Mesenchymal stem cell (in vitro differentiated cells and primary cell): ENCODE results near the gene PDE6C.

Experiments used
- DNase-seq: peaks from one replicate; pipeline ENCODE4 v3.0.0-alpha.2; 2013
- H2AFZ ChIP-seq: one replicate; pipeline ENCODE4 v1.6.1; 2013; ENCODE audit warnings: low read depth, mild to moderate bottlenecking, control low read depth, inconsistent platforms, low read length, moderate library complexity
- H2AK5ac ChIP-seq: 2 replicates; pipeline ENCODE4 v1.6.1; 2013; ENCODE audit warnings: low read length, moderate library complexity, mild to moderate bottlenecking, inconsistent platforms; ENCODE audit not compliant: severe bottlenecking
- H2BK120ac ChIP-seq: one replicate; pipeline ENCODE4 v1.6.1; 2013; ENCODE audit warnings: low read depth, mild to moderate bottlenecking, inconsistent platforms, low read length, moderate library complexity
- H2BK12ac ChIP-seq, 2 experiments: one replicate each; pipeline ENCODE4 v1.6.1; 2013; ENCODE audit warnings: inconsistent platforms in 2 of 2, low read length in 2 of 2, mild to moderate bottlenecking in 2 of 2, moderate library complexity in 2 of 2, control low read depth in 1 of 2
- H2BK15ac ChIP-seq: one replicate; pipeline ENCODE4 v1.6.1; 2013; ENCODE audit warnings: mild to moderate bottlenecking, low read depth, inconsistent platforms; ENCODE audit not compliant: poor library complexity, severe bottlenecking
- H2BK5ac ChIP-seq: 2 replicates; pipeline ENCODE4 v1.6.1; 2013; ENCODE audit warnings: low read depth, mild to moderate bottlenecking, low read length, control low read depth, inconsistent platforms; ENCODE audit not compliant: poor library complexity, severe bottlenecking
- H3K14ac ChIP-seq, 2 experiments: one replicate each; pipeline ENCODE4 v1.6.1; 2013; ENCODE audit warnings: inconsistent platforms in 2 of 2, low read length in 2 of 2, control low read depth in 1 of 2, mild to moderate bottlenecking in 1 of 2, moderate library complexity in 1 of 2
- H3K18ac ChIP-seq, 2 experiments: one replicate each; pipeline ENCODE4 v1.6.1; 2013; ENCODE audit warnings: inconsistent platforms in 2 of 2, low read length in 2 of 2, control low read depth in 1 of 2, low read depth in 1 of 2, mild to moderate bottlenecking in 1 of 2
- H3K23ac ChIP-seq, 2 experiments: one replicate each; pipeline ENCODE4 v1.6.1; 2013; ENCODE audit warnings: inconsistent platforms in 2 of 2, low read length in 2 of 2, mild to moderate bottlenecking in 2 of 2, moderate library complexity in 2 of 2, control low read depth in 1 of 2
- H3K27ac ChIP-seq: 2 replicates; pipeline ENCODE4 v1.5.1; 2013; ENCODE audit warnings: mild to moderate bottlenecking, moderate library complexity, low read length, control low read depth, inconsistent platforms; ENCODE audit not compliant: poor library complexity, severe bottlenecking
- H3K27me3 ChIP-seq, 2 experiments: 2 replicates each; pipeline versions ENCODE4 v1.6.1 to v1.7.0; 2013; ENCODE audit warnings: low read length in 2 of 2, mild to moderate bottlenecking in 2 of 2, moderate library complexity in 2 of 2, control low read depth in 1 of 2, inconsistent platforms in 1 of 2; ENCODE audit not compliant: control insufficient read depth in 1 of 2, insufficient read depth in 1 of 2
- H3K36me3 ChIP-seq, 2 experiments: 2 replicates each; pipeline versions ENCODE4 v1.6.1 to v1.7.0; 2013; ENCODE audit warnings: low read length in 2 of 2, control low read depth in 1 of 2, inconsistent platforms in 1 of 2, low read depth in 1 of 2, mild to moderate bottlenecking in 1 of 2; ENCODE audit not compliant: insufficient read depth in 2 of 2, control insufficient read depth in 1 of 2
- H3K4ac ChIP-seq, 2 experiments: one replicate each; pipeline ENCODE4 v1.6.1; 2013; ENCODE audit warnings: inconsistent platforms in 2 of 2, low read length in 2 of 2, mild to moderate bottlenecking in 2 of 2, moderate library complexity in 2 of 2, control low read depth in 1 of 2, low read depth in 1 of 2
- H3K4me1 ChIP-seq: 2 replicates; pipeline ENCODE4 v1.6.1; 2013; ENCODE audit warnings: low read depth, low read length, control low read depth; ENCODE audit not compliant: control insufficient read depth, insufficient read depth
- H3K4me2 ChIP-seq: 2 replicates; pipeline ENCODE4 v1.6.1; 2013; ENCODE audit warnings: low read length, mild to moderate bottlenecking, inconsistent platforms; ENCODE audit not compliant: poor library complexity, severe bottlenecking
- H3K4me3 ChIP-seq, 2 experiments: 2 replicates each; pipeline versions ENCODE4 v1.5.1 to v1.7.0; 2013; ENCODE audit warnings: low read length in 2 of 2, mild to moderate bottlenecking in 2 of 2, control low read depth in 1 of 2, low read depth in 1 of 2; ENCODE audit not compliant: insufficient read depth in 1 of 2
- H3K79me1 ChIP-seq: replicated peaks from 2 replicates; pipeline ENCODE4 v1.6.1; 2013; ENCODE audit warnings: mild to moderate bottlenecking, control low read depth, low read length, inconsistent platforms; ENCODE audit not compliant: poor library complexity, severe bottlenecking
- H3K9ac ChIP-seq: 2 replicates; pipeline ENCODE4 v1.7.0; 2013; ENCODE audit warnings: mild to moderate bottlenecking, low read length, moderate library complexity
- H3K9me3 ChIP-seq: 2 replicates; pipeline ENCODE4 v1.7.0; 2013; ENCODE audit warnings: mild to moderate bottlenecking, low read length; ENCODE audit not compliant: control insufficient read depth
- H4K8ac ChIP-seq: one replicate; pipeline ENCODE4 v1.6.1; 2013; ENCODE audit warnings: inconsistent platforms, mild to moderate bottlenecking, low read length, moderate library complexity
- H4K91ac ChIP-seq: one replicate; pipeline ENCODE4 v1.6.1; 2013; ENCODE audit warnings: mild to moderate bottlenecking, low read length, inconsistent platforms
- WGBS: methylation state at CpG from one replicate; pipeline ENCODE4 v1.1.7; 2013; ENCODE audit warnings: mixed read lengths; 5-methylcytosine and 5-hydroxymethylcytosine counted together

Gene PDE6C

DNA sequence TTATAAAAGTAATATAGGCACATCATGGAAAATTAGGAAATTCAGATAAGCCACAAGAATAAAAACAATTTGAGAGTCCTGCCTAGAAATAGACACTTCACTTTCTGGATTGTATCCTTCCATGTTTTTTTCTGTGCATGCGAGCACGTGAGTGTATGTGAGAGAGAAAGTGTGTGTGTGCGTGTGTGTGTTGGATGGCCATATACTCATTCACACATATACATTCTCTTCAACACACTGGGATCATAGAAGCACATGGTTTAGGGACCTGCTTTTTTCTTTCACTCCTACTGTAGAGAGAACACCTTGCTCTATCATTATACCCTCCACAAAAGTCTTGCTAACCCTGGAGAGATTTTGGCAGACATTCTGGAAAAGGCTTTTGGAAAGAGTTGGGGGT lies 38.4 kb upstream of the PDE6C start:
- H3K18ac ChIP-seq: no peak overlapping the region
- no peak overlapping the region for H2AK5ac ChIP-seq
- WGBS: no CpG with 5 or more reads among the region's 3 CpGs
- no peak overlapping the region for H3K4ac ChIP-seq
- H2BK5ac ChIP-seq: no peak overlapping the region
- H3K27ac ChIP-seq: no peak overlapping the region
- H4K91ac ChIP-seq: no peak overlapping the region
- H3K4me2 ChIP-seq: no peak overlapping the region
- no peak overlapping the region for H3K4me3 ChIP-seq
- H2BK120ac ChIP-seq: no peak overlapping the region
- no peak overlapping the region for H2BK12ac ChIP-seq
- H3K9ac ChIP-seq: no peak overlapping the region
- H3K14ac ChIP-seq: no peak overlapping the region
- DNase-seq: no peak
- no peak overlapping the region for H3K23ac ChIP-seq
- no peak overlapping the region for H2BK15ac ChIP-seq
- no peak overlapping the region for H2AFZ ChIP-seq
- peaks cover 52 to 86% of the 10 kb centered on the region in 2 experiments for H3K27me3 ChIP-seq
- H3K36me3 ChIP-seq: no peaks in the 10 kb centered on the region
- peaks cover 4% of the 10 kb centered on the region for H3K4me1 ChIP-seq
- peaks cover 3% of the 10 kb centered on the region for H3K9me3 ChIP-seq
- H4K8ac ChIP-seq: no peak overlapping the region
- no peaks in the 10 kb centered on the region for H3K79me1 ChIP-seq

DNA sequence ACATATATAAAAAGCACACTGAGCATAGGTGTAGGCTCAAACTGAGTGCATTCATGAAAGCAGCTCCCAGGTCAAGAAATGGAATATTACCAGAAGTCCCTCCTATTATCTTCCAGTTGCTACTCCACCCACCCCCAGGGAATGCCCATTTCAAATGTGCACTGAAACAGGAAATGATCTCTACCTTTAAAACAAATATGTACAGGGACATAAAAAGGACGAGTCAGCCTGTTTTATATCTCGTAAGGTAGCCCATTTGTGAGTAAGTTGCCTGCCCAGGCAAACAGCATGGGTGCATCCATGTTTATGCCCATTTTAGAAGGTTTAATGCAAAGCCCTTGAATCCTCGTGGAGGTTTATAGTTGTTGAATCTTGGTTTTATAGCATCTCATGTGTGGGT lies 35.4 kb upstream of the PDE6C start:
- Histone ChIP-seq H3K79me1 (no peaks in the 10 kb centered on the region), H3K27me3 (peaks cover 35 to 70% of the 10 kb centered on the region in 2 experiments), H3K36me3 (no peaks in the 10 kb centered on the region), H3K9me3 (peaks cover 10% of the 10 kb centered on the region), H2BK5ac (no peak overlapping the region), H3K27ac (no peak overlapping the region), H4K8ac (no peak overlapping the region), H2BK120ac (no peak overlapping the region), H3K4me1 (peaks cover 5% of the 10 kb centered on the region), H3K4me3 (no peak overlapping the region), H4K91ac (no peak overlapping the region), H3K23ac (no peak overlapping the region), H3K4me2 (no peak overlapping the region), H2AFZ (no peak overlapping the region), H2AK5ac (no peak overlapping the region), H3K18ac (no peak overlapping the region), H3K14ac (no peak overlapping the region), H3K9ac (no peak overlapping the region), H3K4ac (no peak overlapping the region), H2BK12ac (no peak overlapping the region), H2BK15ac (no peak overlapping the region)
- WGBS: 65% methylated on average over 3 of the region's 3 CpGs
- DNase-seq: no peak

DNA sequence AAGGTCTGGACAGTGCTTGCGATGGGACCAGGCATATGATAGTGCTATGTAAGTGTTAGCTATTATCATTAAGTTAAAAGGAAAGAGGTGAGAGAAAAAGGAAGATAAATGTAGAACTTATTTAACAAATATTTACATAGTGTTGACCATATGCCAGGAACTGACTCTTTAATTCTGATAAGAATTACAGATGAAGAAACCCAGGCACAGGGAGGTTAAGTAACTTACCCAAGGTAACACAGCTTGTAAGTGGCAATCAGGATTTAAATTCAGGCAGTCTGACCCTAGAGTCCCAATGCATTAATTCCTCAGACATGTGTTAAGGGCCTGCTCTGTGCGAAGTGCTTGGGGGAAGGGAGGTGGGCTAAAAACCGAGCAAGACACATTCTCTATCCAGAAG lies 34.8 kb upstream of the PDE6C start:
- Histone ChIP-seq H3K14ac (no peak overlapping the region), H3K23ac (no peak overlapping the region), H3K4me3 (no peak overlapping the region), H2BK120ac (no peak overlapping the region), H2AK5ac (no peak overlapping the region), H2BK15ac (no peak overlapping the region), H3K4ac (no peak overlapping the region), H2AFZ (no peak overlapping the region), H3K4me2 (no peak overlapping the region), H3K4me1 (peaks cover 5% of the 10 kb centered on the region), H2BK12ac (no peak overlapping the region), H4K8ac (no peak overlapping the region), H3K9me3 (peaks cover 10% of the 10 kb centered on the region), H3K79me1 (no peaks in the 10 kb centered on the region), H3K18ac (no peak overlapping the region), H3K9ac (no peak overlapping the region), H3K27me3 (peaks cover 29 to 66% of the 10 kb centered on the region in 2 experiments), H4K91ac (no peak overlapping the region), H3K36me3 (no peaks in the 10 kb centered on the region), H3K27ac (no peak overlapping the region), H2BK5ac (no peak overlapping the region)
- 83% methylated on average over 3 of the region's 3 CpGs for WGBS
- DNase-seq: no peak

DNA sequence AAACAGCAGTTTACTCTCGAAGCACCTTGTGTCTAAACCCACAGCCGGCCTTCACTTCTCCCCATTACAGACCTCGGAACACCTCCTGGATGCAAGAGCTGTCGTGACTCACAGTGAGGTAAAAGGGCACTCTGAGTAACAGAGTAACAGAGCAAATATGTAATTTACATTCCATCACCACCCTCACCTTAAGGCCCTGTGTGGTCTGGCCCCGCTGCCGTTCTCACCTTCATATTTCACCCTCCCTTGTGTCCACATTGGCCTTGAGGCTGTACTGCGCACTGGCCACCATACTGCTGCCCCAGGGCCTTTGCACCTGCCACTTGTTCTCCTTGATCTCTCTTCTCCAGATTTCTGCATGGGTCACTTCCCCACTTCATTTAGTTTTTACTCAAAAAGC lies 33.2 kb upstream of the PDE6C start:
- H2AK5ac ChIP-seq: no peak overlapping the region
- peaks cover 18 to 52% of the 10 kb centered on the region in 2 experiments for H3K27me3 ChIP-seq
- no peak overlapping the region for H2BK15ac ChIP-seq
- no peak overlapping the region for H3K27ac ChIP-seq
- DNase-seq: no peak
- H4K91ac ChIP-seq: no peak overlapping the region
- H3K4me3 ChIP-seq: no peak overlapping the region
- peaks cover 10% of the 10 kb centered on the region for H3K9me3 ChIP-seq
- H2BK12ac ChIP-seq: no peak overlapping the region
- H3K4ac ChIP-seq: no peak overlapping the region
- no peak overlapping the region for H3K14ac ChIP-seq
- H3K18ac ChIP-seq: no peak overlapping the region
- 80% methylated on average over 6 of the region's 7 CpGs for WGBS
- no peaks in the 10 kb centered on the region for H3K36me3 ChIP-seq
- H3K23ac ChIP-seq: no peak overlapping the region
- no peak overlapping the region for H2BK5ac ChIP-seq
- no peaks in the 10 kb centered on the region for H3K79me1 ChIP-seq
- no peak overlapping the region for H2BK120ac ChIP-seq
- H3K9ac ChIP-seq: no peak overlapping the region
- H3K4me2 ChIP-seq: no peak overlapping the region
- H2AFZ ChIP-seq: no peak overlapping the region
- H4K8ac ChIP-seq: no peak overlapping the region
- H3K4me1 ChIP-seq: peaks cover 5% of the 10 kb centered on the region
